ENCODE data around the gene ANAPC5. TPM values are rescaled to one million over a fixed set of nuclear protein-coding genes. Genes with fewer than 3 reads are reported as not detected.

ANAPC5 gene
- total RNA-seq, 2 donors from 2014 or later, result 78.0 to 110 TPM

- intact Hi-C loops (cut with DNase I), result no loop called here
- no peak for DNase-seq (ENCODE audit: low spot score)
- 43% methylated on average over 3 of the region's 3 CpGs for WGBS
Measured at GRCh38 chr12:121358073-121358472, 5.9 kb upstream of the ANAPC5 start.

GRCh38 chr12:121357331-121357730 is 5.1 kb upstream of the ANAPC5 start:
- Histone ChIP-seq H3K4me1 (replicated peaks) (no peaks in the 10 kb centered on the region), H3K27ac (no peak overlapping the region), H3K4me3 (no peak overlapping the region), H3K9me3 (no peaks in the 10 kb centered on the region), H3K27me3 (replicated peaks; ENCODE audit: insufficient read depth) (no peaks in the 10 kb centered on the region), H3K36me3 (no peaks in the 10 kb centered on the region)
- TF ChIP-seq POLR2AphosphoS5 (IDR thresholded peaks at IDR 0.05) (no peak), CTCF (IDR thresholded peaks at IDR 0.05) (no peak), POLR2A (IDR thresholded peaks at IDR 0.05) (no peak)
- 82% methylated on average over 4 of the region's 4 CpGs for WGBS
- no peak for DNase-seq (ENCODE audit: low spot score)
- intact Hi-C loops (cut with DNase I), result no loop called here

More at GRCh38 chr12:121358073-121358472, 5.9 kb upstream of the ANAPC5 start:
- TF ChIP-seq POLR2AphosphoS5 (IDR thresholded peaks at IDR 0.05), result no peak
- TF ChIP-seq POLR2A (IDR thresholded peaks at IDR 0.05), result no peak
- TF ChIP-seq CTCF (IDR thresholded peaks at IDR 0.05), result no peak
- H3K27ac ChIP-seq, result no peak overlapping the region
- H3K36me3 ChIP-seq, result no peaks in the 10 kb centered on the region
- H3K9me3 ChIP-seq, result no peaks in the 10 kb centered on the region
- H3K4me1 ChIP-seq (replicated peaks), result no peaks in the 10 kb centered on the region
- no peaks in the 10 kb centered on the region for H3K27me3 ChIP-seq (replicated peaks; ENCODE audit: insufficient read depth)
- H3K4me3 ChIP-seq, result no peak overlapping the region

- Histone ChIP-seq H3K4me3 (no peak overlapping the region), H3K36me3 (no peaks in the 10 kb centered on the region), H3K9me3 (no peaks in the 10 kb centered on the region), H3K4me1 (replicated peaks) (no peaks in the 10 kb centered on the region), H3K27ac (no peak overlapping the region), H3K27me3 (replicated peaks; ENCODE audit: insufficient read depth) (no peaks in the 10 kb centered on the region)
- intact Hi-C loops (cut with DNase I), result no loop called here
- TF ChIP-seq POLR2AphosphoS5 (IDR thresholded peaks at IDR 0.05) (no peak), CTCF (IDR thresholded peaks at IDR 0.05) (no peak), POLR2A (IDR thresholded peaks at IDR 0.05) (no peak)
- 82% methylated on average over 3 of the region's 3 CpGs for WGBS
- no peak for DNase-seq (ENCODE audit: low spot score)
Measured at GRCh38 chr12:121356657-121357056, 4.4 kb upstream of the ANAPC5 start.

GRCh38 chr12:121355818-121356217 is 3.6 kb upstream of the ANAPC5 start:
- TF ChIP-seq CTCF (IDR thresholded peaks at IDR 0.05) (no peak), POLR2AphosphoS5 (IDR thresholded peaks at IDR 0.05) (no peak), POLR2A (IDR thresholded peaks at IDR 0.05) (no peak)
- no peak for DNase-seq (ENCODE audit: low spot score)
- no peaks in the 10 kb centered on the region for H3K36me3 ChIP-seq
- no peaks in the 10 kb centered on the region for H3K27me3 ChIP-seq (replicated peaks; ENCODE audit: insufficient read depth)
- H3K27ac ChIP-seq, result no peak overlapping the region
- H3K9me3 ChIP-seq, result no peaks in the 10 kb centered on the region
- intact Hi-C loops (cut with DNase I), result no loop called here
- H3K4me1 ChIP-seq (replicated peaks), result no peaks in the 10 kb centered on the region
- H3K4me3 ChIP-seq, result no peak overlapping the region
- 92% methylated on average over 6 of the region's 6 CpGs for WGBS

GRCh38 chr12:121352682-121353018 is 439 bp upstream of the ANAPC5 start:
- peak overlapping the region; percentile 59 to 74 for H3K4me3 ChIP-seq
- WGBS, result 0% methylated on average over 11 of the region's 12 CpGs
- intact Hi-C loops (cut with DNase I), result no loop called here

More at GRCh38 chr12:121352682-121353018, 439 bp upstream of the ANAPC5 start:
- H3K27me3 ChIP-seq (replicated peaks; ENCODE audit: insufficient read depth), result no peaks in the 10 kb centered on the region
- H3K9me3 ChIP-seq, result no peaks in the 10 kb centered on the region
- no peak for DNase-seq (ENCODE audit: low spot score)
- no peaks in the 10 kb centered on the region for H3K36me3 ChIP-seq
- H3K27ac ChIP-seq, result peak overlapping the region; percentile 72 to 75
- no peak for TF ChIP-seq CTCF (IDR thresholded peaks at IDR 0.05)
- TF ChIP-seq POLR2A (IDR thresholded peaks at IDR 0.05), result no peak
- no peak for TF ChIP-seq POLR2AphosphoS5 (IDR thresholded peaks at IDR 0.05)
- H3K4me1 ChIP-seq (replicated peaks), result no peaks in the 10 kb centered on the region

Measured in prostate gland (tissue), 2 donors.